HuH-7 (cell line): ENCODE measurements around the gene ADM2.
"Not testable (repeated sequence)": the region's sequence is repeated elsewhere in the genome, so short reads cannot be mapped to it uniquely, and the experiment has no call there.

ENCODE experiments used
- DNase-seq: peaks from one replicate; pipeline ENCODE4 v3.0.0; 2011; ENCODE audit warnings: low spot score

ADM2 gene, protein sequence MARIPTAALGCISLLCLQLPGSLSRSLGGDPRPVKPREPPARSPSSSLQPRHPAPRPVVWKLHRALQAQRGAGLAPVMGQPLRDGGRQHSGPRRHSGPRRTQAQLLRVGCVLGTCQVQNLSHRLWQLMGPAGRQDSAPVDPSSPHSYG

DNA sequence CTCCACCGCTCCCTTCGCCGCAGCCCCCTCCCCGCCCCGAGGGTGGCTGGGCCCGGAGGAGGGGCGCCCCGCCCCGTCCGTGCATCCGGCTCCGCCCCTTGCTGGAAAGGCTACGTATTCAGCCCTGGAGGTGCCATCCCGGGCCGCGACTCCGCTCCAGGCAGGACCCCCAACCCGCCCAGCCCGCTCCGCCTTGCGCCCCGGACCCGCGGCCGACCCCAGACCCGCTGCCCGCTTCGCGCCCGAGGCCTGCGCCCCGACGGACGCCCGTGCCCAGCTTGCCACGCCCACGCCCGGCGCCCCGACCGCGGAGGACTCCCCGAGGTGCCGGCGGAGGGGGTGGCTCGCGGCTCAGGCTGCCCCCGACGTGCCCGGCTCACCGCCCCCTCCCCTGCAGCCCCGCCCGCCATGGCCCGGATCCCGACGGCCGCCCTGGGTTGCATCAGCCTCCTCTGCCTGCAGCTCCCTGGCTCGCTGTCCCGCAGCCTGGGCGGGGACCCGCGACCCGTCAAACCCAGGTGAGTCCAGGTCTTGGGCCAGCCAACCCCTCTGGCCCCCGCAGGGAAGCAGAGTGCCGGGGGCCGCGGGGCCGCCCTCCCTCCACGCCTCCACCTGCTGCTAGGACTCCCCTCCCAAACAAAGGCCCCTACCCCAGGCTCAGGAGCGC is at the start of gene ADM2:
ADM2 (plus strand) TSS at position 104 of the 667 bp plus-strand sequence; CDS start at position 409, 305 bp downstream.
- peak; percentile 98 for DNase-seq

DNA sequence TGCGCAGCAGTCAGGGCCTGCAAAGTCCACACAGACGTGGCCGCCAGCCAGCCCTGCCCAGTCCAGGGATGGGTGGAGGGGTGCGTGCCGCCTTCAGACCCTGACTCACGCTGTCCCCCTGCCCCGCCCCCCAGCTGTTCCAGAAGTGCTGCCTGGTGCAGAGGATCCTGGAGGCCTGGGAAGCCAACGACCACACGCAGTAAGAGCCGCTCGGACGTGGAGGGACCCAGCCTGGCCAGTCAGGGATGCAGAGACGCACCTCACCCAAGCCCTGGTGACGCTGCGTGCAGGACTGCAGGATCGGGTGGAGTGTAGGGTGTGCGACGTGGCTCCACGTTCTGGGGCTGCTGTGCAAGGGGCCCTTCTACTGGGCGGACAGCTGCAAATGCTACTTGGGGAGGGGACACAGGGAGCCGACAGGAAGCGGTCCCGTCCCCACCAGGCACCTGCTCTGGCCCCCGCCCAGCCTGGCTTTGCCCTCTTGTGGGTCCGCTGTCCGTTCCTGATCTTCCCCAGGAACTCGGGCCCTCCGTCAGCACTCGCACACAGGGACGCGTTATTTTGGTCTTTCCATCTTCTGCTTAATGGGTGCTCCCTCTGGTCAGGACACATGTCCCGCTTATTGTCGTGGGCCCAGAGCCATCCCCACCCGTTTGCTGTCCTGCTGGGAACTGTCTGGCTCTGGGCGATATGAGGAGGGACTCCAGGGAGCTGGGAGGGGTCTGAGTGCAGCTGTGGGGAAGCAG is 49.0 kb upstream of the ADM2 start:
- no peak for DNase-seq

DNA sequence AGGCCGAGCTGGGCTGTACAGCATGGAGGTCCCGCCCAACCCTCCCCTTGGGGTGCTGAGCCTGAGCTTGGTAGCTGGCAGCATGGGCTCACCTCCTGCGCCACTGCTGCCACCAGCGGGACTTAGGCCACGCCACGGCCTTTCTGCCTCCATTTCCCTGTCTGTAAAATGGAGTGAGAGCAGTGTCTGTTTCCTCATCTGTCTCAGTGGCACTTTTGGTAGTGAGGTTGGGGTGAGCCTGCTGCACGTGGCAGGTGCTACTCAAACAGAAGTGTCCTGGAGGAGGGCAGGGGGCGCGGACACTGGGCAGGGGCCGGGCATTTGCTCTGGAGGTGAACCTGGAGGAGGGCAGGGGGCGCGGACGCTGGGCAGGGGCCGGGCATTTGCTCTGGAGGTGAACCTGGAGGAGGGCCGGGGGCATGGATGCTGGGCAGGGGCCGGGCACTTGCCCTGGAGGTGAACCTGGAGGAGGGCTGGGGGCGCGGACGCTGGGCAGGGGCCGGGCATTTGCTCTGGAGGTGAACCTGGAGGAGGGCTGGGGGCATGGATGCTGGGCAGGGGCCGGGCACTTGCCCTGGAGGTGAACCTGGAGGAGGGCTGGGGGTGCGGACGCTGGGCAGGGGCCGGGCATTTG is 48.3 kb upstream of the ADM2 start:
- DNase-seq, result not testable (repeated sequence)

DNA sequence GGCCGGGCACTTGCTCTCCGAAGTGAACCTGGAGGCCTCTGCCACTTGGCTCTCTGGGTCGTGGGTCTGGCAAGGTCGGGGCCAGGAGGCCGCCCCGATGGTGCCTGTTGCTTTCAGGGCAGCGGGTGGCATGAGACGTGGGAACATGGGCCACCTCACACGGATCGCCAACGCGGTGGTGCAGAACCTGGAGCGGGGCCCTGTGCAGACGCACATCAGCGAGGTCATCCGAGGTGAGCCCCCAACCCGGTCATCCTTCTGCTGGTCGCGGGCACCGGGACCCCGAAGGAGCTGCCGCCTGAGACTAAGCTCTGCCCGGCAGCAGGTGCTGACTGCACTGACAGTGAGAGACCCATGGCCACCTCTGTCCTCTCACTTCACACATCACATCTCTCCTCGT is 46.5 kb upstream of the ADM2 start:
- DNase-seq, result no peak

DNA sequence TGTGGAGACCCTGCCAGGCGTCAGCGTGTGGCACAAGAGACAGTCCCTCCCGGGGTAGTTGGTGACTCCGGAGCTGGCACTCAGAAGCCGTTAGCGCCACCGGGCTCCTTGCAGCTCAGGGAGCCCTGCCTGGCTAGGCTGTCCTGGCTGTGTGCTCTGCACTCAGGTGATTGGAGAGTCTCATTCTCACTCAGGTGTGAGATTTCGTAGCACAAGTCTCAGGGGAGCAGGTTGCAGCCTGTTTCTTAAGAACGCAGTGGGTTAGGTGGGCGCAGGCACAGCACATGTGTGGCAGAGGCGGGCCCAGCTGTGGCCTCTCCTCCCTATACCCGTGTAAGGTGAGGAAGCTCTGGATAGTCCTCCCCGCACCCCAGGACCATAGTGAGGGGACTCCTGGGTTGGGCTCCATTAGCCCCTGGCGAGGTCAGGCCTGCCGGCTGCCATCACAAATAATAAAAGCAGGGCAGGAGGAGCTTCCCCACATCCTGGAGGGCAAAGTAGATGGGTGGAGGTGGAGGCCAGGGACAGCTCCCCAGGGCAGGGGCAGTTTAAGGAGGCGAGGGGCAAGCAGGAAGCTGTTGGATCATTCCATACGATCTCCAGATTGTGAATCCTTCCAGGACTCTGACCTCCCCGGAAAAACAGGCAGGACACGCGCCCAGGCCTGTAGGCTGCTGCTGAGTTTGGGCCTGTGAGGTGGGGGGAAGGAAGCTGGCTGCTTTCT is 45.9 kb upstream of the ADM2 start:
- DNase-seq, result no peak

DNA sequence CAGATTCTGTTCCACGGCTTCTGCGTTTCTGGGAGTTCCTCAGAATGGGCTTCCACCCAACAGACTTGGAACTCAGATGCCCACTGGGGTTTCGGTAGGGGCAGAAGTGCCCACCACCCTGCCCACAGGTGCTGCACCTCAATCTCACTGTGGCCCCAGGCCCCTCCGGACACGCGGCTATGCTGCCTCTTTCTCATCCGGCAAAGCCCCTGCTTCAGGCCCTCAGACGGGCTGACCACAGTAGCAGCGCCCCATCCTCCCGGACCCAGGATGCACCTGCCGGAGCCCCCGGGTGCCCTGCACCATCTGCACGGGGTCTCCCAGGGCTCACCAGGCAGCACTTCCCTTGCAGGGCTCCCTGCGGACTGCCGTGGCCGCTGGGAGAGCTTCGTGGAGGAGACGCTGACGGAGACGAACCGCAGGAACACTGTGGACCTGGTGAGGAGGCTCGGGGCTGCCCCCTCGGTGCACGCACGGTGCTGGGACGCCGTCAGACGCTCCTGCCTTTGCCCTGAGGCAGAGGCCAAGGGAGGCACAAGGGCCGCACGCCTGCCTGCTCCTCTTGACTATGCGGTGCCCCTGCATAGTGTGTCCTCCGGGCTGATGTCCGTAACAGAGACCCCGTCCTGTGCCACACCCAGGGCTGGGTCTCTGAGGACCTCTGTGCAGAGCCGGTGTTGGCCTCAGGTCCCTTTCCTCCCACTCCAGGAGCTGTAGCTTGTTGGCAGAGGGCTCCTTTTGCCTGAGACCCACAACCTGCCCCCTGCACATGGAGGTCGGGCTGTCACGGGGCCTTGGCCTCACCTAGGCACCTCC is 45.1 kb upstream of the ADM2 start:
- no peak for DNase-seq

DNA sequence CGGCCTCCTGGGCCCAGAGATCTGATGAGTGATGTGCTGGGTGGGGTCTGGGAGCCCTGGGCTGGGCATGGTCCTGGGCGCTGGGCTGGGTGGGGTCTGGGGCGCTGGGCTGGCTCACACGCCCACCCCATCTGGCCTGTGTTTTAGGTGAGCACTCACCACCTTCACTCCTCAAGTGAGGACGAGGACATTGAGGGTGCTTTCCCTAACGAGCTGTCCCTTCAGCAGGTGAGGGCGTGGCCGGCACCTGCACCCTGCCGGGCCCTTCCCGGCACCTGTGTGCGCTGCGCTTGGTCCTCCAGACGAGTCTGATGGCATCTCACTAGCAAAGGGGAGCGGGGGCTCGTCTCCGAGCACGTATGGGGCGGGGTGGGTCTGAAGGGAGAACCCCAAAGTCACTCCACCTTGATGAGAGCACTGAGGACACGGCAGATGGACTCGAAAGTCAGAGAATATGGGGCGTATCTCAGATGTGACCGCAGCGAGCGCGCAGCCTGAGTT is 44.5 kb upstream of the ADM2 start:
- DNase-seq, result no peak

DNA sequence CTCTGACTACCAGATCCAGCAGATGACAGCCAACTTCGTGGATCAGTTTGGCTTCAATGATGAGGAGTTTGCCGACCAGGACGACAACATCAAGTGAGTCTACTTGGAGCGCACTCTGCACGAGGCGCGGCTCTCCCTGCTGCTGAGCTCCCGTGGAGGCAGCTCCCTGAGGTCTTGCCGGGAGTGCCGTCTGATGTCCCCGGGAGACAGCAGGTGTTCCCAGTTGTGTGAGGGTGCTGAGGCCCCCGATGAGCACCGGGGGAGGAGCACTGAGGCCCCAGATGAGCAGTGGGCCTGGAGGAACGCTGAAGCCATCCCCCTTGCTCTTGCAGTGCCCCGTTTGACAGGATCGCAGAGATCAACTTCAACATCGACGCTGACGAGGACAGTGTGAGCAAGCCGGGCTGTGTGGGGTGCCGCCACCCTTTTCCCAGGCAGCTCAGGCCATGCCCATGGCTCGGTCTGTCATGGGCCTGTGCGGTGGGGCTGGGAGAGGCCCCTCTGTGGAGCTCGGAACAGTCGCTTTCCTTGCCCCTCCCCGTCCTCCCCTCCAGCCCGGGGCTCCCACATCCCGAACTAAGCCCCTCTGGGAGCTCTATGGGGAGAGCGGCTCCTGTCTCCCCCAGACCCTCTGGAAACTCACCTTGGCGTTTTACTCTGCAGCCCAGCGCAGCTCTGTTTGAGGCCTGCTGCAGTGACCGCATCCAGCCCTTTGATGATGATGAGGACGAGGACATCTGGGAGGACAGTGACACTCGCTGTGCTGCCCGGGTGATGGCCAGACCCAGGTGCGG is 43.6 kb upstream of the ADM2 start:
- DNase-seq, result no peak

DNA sequence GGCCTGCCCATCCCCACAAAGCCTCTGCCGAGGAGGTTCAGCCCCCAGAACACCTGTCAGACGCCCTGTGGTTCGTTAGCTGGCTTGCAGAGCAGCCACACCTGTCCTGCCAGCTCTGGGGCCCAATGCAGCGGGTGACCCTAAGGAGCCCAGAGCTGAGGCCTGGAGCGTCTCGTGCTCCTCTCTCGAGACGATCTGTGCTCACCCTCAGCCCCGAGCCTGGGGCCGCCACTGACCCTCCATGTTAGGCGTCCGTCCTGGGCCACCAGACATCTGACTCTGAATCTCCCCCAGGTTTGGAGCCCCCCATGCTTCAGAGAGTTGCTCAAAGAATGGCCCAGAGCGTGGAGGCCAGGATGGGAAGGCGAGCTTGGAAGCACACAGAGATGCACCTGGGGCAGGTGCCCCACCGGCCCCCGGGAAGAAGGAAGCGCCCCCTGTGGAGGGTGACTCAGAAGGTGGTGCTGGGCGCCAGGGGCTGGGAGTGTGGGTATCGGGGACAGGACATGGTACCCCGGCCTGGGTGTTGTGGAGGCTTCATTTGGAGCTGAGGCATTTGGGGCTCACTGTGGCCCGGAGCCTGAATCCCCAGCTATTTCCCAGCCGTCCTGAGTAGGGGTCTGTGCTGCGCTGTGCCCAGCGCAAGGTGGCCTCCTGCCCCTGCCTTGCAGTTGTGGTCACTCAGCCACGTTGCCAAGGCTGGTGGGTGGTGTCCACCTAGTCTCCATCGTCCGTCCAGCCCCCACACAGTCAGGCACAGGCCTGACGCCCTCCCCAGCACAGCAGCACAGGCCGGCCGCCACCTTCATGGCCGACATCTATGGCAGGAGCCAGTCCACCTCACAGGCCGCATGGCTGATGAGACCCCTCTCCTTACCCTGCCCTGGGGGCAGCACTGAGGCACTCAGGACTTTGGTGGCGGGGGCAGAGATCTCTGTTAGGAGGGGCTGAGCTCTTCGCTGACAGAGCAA is 42.8 kb upstream of the ADM2 start:
- DNase-seq, result no peak

DNA sequence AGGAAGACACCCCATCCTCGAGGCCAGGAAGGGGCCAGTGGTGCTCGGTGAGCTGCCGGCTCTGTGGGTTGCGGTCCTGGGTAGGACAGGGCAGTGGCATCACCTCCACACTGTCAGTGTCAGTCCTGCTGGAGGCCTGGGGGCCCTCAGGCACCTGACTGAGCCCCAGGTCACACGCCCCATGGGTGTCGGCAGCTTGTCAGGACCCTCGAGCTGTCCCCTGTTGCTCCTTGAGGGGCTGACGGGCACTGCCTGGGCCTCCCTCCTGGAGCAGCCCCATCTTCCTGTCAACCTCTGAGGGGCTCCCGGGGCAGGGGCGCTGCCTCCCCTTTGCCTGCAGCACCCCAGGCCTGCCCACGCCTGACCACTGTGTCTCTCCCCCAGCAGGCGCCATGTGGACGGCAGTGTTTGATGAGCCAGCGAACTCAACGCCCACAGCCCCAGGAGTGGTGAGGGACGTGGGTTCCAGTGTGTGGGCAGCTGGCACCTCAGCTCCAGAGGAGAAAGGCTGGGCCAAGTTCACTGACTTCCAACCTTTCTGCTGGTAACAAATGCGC is 42.0 kb upstream of the ADM2 start:
- DNase-seq, result no peak

DNA sequence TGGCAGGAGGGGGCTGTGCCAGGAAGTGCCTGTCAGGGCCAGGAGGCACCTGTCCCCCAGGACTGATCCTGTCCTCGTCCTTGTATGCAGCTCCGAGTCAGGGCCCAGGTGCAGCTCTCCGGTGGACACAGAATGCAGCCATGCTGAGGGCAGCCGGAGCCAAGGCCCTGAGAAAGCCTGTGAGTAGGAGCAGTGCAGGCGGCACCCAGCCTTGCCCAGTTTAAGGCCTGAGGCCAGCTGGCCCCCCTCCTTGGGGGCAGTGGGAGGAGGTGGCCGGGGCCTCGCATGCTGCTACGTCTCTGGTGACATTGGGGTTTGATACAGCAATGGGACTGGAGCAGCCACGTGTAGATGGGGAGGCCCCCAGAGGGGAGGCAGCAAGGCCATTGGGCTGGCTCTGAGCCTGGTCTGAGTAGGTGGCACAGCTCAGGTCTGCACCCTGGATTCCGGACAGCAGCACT is 41.4 kb upstream of the ADM2 start:
- no peak for DNase-seq

DNA sequence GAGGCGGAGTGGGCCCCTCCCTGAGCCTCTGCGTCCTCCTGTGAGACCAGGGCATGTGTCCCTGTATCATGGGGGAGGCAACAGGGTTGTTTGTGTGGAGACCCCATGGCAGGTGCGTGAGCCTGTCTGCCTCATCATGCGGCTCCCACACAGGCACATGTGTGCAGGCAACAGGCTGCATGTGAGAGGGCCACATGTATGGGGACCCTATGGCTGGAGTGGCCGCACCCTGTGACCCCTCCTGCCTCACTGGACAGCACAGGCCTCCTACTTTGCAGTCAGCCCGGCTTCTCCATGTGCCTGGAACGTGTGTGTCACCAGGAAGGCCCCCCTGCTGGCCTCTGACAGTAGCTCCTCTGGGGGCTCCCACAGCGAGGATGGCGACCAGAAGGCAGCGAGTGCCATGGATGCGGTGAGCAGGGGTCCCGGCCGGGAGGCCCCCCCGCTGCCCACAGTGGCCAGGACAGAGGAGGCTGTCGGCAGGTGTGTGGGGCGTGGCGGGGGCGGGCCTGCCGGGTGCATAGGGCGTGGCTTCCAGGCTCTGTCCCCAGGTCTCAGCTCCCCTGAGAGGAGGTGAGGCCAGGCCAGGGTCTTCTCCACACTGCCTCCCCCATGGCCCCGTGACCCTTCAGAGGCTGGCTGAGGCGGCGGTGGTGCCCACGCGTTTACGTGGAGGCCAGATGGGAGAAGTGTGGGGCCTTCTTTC is 40.6 kb upstream of the ADM2 start:
- no peak for DNase-seq

DNA sequence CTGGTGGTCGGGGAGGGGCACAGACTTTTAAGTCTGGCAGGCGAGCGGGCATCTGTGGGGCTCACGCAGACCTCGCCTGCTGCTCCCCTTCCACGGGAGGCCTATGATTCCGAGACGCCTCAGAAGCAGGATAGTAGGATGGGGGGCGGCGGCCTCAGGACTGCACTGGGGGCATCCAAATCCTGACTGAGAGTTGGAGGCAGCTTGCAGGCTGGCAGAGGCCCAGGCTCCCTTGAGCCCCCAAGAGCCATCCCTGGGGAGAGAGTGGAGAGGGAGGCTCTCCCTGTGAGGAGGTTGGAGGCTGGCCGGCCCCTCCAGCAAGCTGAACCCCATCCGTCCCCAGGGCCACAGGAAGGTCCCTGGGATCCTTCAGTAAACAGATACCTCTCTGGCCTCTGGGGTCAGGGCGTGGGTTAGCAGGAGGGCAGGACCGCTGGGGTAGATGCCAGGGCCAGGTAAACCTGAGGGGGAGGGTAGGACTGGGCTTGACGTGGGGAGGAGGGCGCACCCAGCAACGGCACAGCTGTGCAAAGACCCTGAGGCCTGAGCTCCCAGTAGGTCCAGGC is 39.8 kb upstream of the ADM2 start:
- no peak for DNase-seq

DNA sequence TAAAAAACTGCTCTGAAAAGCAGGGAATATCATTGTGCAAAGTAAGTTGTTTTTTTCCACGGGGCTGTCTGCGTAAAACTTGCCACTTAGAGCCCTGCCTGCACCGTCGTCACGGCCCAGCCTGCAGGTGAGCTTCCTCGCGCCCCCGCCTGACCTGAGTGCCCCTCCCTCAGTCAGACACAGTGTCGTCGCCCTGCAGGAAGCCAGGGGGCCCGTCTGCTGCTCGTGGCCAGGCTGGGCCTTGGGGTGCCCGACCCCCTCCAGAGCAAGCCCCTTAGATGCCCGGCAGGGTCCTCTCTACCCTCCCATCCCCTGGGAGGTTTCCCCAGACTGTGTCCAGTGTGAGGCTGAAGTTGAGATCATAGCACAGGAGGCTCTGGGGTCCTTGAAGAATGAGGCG is 38.1 kb upstream of the ADM2 start:
- no peak for DNase-seq

DNA sequence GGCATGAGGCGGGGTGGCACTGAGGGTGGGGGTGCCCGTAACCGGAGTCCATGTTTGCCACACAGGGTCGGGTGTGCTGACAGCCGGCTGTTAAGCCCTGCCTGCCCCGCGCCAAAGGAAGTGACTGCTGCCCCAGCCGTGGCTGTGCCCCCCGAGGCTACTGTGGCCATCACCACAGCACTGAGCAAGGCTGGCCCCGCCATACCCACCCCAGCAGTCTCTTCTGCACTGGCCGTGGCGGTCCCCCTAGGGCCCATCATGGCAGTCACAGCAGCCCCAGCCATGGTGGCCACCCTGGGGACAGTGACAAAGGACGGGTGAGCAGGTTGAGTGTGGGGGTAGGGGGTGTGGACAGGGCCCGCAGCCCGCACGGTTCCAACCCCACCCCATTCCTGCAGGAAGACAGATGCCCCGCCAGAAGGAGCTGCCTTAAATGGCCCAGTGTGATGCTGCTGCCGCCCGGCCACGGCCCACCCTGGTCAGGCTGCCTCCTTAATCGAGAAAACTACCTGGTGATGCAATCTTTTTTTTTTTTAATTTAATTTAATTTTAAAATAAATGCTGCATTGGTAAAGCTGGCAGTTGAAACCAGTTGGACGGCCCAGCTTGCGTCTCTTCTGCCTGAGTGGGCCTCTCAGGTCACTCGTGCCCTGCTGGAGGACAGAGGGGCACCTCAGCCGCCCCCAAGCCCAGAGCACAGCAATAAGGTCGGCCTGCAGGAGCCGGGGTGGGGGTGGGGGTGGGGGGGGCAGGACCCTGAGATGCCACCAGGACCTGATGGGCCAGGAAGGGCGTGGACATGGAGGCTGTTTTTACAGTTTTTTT is 37.3 kb upstream of the ADM2 start:
- DNase-seq, result no peak

DNA sequence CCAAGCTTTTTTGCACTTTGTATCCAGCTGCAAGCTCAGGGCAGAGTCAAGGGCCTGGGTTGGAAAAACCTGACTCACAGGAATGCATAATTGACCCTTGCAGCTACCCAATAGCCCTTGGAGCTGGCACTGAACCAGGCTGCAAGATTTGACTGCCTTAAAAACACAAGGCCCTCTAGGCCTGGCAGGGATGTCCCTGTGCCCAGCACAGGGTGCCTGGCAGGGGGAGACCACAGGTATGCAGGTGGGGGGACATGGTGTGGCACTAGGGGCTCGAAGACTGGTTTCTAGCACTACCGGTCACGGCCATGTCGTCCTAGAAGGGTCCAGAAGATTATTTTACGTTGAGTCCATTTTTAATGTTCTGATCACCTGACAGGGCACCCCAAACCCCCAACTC is 36.7 kb upstream of the ADM2 start:
- no peak for DNase-seq
